Astrocyte (in vitro differentiated cells and primary cell): ENCODE results near the gene CHD9NB. TPM values are rescaled to one million over a fixed set of nuclear protein-coding genes. Genes with fewer than 3 reads are reported as not detected.

Experiments used
- DNase-seq: peaks from one replicate; pipeline ENCODE4 v3.0.0-alpha.2; 2010; ENCODE audit warnings: low read depth
- FAIRE-seq: peaks from 2 replicates; lab custom pipeline; 2011; peaks lifted over from hg19 to GRCh38; lab: Jason Lieb, UNC
- H2AFZ ChIP-seq: 2 replicates; pipeline ENCODE4 v1.6.0; 2012; ENCODE audit warnings: low read depth, low read length, inconsistent platforms
- H3K27ac ChIP-seq: 2 replicates; pipeline ENCODE4 v1.5.1; 2011; ENCODE audit warnings: low read depth, low read length, inconsistent platforms
- H3K27me3 ChIP-seq: 2 replicates; pipeline ENCODE4 v1.6.0; 2011; ENCODE audit warnings: low read length, inconsistent platforms; ENCODE audit not compliant: insufficient read depth
- H3K36me3 ChIP-seq: 2 replicates; pipeline ENCODE4 v1.5.1; 2011; ENCODE audit warnings: low read length, inconsistent platforms; ENCODE audit not compliant: insufficient read depth
- H3K4me1 ChIP-seq: 2 replicates; pipeline ENCODE4 v1.5.1; 2011; ENCODE audit warnings: low read length, inconsistent platforms; ENCODE audit not compliant: insufficient read depth
- H3K4me2 ChIP-seq: 2 replicates; pipeline ENCODE4 v1.6.0; 2012; ENCODE audit warnings: low read length, inconsistent platforms
- H3K4me3 ChIP-seq: 2 replicates; pipeline ENCODE4 v1.5.1; 2011; ENCODE audit warnings: low read depth, mild to moderate bottlenecking, low read length, inconsistent platforms; ENCODE audit not compliant: insufficient read depth
- H3K79me2 ChIP-seq: 2 replicates; pipeline ENCODE4 v1.6.0; 2012; ENCODE audit warnings: mild to moderate bottlenecking, low read length, inconsistent platforms; ENCODE audit not compliant: insufficient read depth
- H3K9ac ChIP-seq: 2 replicates; pipeline ENCODE4 v1.6.0; 2012; ENCODE audit warnings: mild to moderate bottlenecking, low read length, inconsistent platforms
- H3K9me3 ChIP-seq: 2 replicates; pipeline ENCODE4 v1.5.1; 2012; ENCODE audit warnings: low read depth, mild to moderate bottlenecking, low read length, inconsistent platforms; ENCODE audit not compliant: insufficient read depth
- H4K20me1 ChIP-seq: 2 replicates; pipeline ENCODE4 v1.6.0; 2012; ENCODE audit warnings: low read length, inconsistent platforms; ENCODE audit not compliant: insufficient read depth
- H3K27ac Mint-ChIP-seq: one replicate; pipeline ENCODE4 v1.8.0; 2021; ENCODE audit warnings: mild to moderate bottlenecking, mixed read lengths; ENCODE audit not compliant: unreplicated experiment
- H3K27me3 Mint-ChIP-seq: one replicate; pipeline ENCODE4 v1.8.0; 2021; ENCODE audit warnings: low read depth, mixed read lengths; ENCODE audit not compliant: unreplicated experiment
- H3K36me3 Mint-ChIP-seq: one replicate; pipeline ENCODE4 v1.8.0; 2021; ENCODE audit warnings: low read depth, mixed read lengths; ENCODE audit not compliant: unreplicated experiment
- H3K4me1 Mint-ChIP-seq: one replicate; pipeline ENCODE4 v1.8.0; 2021; ENCODE audit warnings: low read depth, mixed read lengths; ENCODE audit not compliant: unreplicated experiment
- H3K4me3 Mint-ChIP-seq: one replicate; pipeline ENCODE4 v1.8.0; 2021; ENCODE audit warnings: mild to moderate bottlenecking, moderate library complexity, mixed read lengths; ENCODE audit not compliant: unreplicated experiment
- H3K9me3 Mint-ChIP-seq: one replicate; pipeline ENCODE4 v1.8.0; 2021; ENCODE audit warnings: mild to moderate bottlenecking, mixed read lengths; ENCODE audit not compliant: unreplicated experiment
- EZH2 ChIP-seq: IDR thresholded peaks from 2 replicates; pipeline ENCODE4 v1.6.1; 2012; ENCODE audit warnings: mild to moderate bottlenecking, low read length, inconsistent platforms; ENCODE audit not compliant: insufficient read depth
- total RNA-seq: library from RNA; stranded (reverse); gene quantifications from 2 replicates; pipeline ENCODE4 v1.2.1, GENCODE V29; 2021
- TF ChIP-seq, protein P1 (sequence below): IDR thresholded peaks from 2 replicates; pipeline ENCODE4 v1.5.1; 2011; ENCODE audit warnings: low read depth, mild to moderate bottlenecking, inconsistent platforms, low read length, moderate library complexity; ENCODE audit not compliant: insufficient read depth

The CHD9NB gene
- total RNA-seq, 1 donor from 2014 or later, result 3.3 TPM

DNA sequence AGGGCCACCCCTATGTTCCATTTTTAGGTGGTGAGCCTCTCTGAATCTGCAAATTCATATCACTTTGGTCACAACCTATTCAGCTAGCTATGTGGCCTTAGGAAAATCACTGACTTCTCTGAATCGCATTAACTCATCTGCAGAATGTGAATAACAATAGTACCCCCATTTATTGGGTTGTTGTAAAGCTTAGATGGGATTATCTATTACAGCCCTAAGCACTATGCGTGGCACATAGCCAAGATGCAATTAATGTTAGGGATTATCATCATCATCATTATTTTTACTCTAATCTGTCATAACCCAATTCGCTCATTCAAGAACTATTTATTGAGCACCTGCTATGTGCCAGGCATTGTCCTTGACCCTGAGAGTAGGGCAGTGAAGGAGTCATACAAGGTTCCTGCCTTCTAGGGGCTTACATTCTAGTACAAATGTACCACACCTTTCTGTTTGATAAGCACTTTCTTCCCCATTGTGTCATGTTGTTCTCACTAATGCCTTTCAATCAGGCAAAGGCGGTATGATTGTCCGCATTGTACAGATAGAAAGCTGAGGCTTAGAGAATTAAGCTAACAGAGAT, 40.6 kb upstream of the CHD9NB start:
- H3K9me3 ChIP-seq, result no peaks in the 10 kb centered on the region
- H3K4me1 Mint-ChIP-seq, result peaks cover 35% of the 10 kb centered on the region
- no peaks in the 10 kb centered on the region for H4K20me1 ChIP-seq
- no peak overlapping the region for H2AFZ ChIP-seq
- no peaks in the 10 kb centered on the region for H3K27me3 ChIP-seq
- DNase-seq, result no peak
- no peaks in the 10 kb centered on the region for H3K36me3 ChIP-seq
- no peaks in the 10 kb centered on the region for H3K9me3 Mint-ChIP-seq
- no peak overlapping the region for H3K4me2 ChIP-seq
- H3K79me2 ChIP-seq, result peaks cover 35% of the 10 kb centered on the region
- no peak for FAIRE-seq
- H3K4me3 Mint-ChIP-seq, result no peak overlapping the region
- H3K27me3 Mint-ChIP-seq, result no peaks in the 10 kb centered on the region
- H3K9ac ChIP-seq, result no peak overlapping the region
- no peak overlapping the region for H3K27ac ChIP-seq
- no peak overlapping the region for H3K4me3 ChIP-seq
- H3K36me3 Mint-ChIP-seq, result peaks cover 6% of the 10 kb centered on the region
- H3K27ac Mint-ChIP-seq, result no peak overlapping the region
- peaks cover 38% of the 10 kb centered on the region for H3K4me1 ChIP-seq
- TF ChIP-seq EZH2, result no peak
- TF ChIP-seq, protein P1, sequence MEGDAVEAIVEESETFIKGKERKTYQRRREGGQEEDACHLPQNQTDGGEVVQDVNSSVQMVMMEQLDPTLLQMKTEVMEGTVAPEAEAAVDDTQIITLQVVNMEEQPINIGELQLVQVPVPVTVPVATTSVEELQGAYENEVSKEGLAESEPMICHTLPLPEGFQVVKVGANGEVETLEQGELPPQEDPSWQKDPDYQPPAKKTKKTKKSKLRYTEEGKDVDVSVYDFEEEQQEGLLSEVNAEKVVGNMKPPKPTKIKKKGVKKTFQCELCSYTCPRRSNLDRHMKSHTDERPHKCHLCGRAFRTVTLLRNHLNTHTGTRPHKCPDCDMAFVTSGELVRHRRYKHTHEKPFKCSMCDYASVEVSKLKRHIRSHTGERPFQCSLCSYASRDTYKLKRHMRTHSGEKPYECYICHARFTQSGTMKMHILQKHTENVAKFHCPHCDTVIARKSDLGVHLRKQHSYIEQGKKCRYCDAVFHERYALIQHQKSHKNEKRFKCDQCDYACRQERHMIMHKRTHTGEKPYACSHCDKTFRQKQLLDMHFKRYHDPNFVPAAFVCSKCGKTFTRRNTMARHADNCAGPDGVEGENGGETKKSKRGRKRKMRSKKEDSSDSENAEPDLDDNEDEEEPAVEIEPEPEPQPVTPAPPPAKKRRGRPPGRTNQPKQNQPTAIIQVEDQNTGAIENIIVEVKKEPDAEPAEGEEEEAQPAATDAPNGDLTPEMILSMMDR, result no peak

DNA sequence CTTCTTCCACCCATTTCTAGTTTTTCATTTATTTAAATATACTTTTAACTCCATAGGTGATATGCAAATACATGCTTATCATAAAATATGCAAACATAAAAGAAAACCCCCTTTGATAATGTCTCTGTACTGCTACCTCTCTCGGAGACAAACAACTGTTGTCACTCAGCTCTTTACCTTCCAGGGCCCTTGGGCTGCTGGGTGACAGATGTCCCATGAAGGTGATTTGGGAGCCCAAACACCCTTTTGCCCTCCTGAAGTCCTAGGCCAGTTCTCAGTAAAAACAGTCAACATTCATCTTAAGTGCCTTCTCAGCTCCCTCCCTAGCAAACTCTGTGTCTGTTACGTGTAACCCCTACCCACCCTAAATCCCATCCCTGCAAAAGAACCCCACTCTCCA, 39.6 kb upstream of the CHD9NB start:
- no peak overlapping the region for H2AFZ ChIP-seq
- peak overlapping the region; percentile 89 for H3K27ac ChIP-seq
- TF ChIP-seq EZH2, result no peak
- TF ChIP-seq, protein P1, result no peak
- no peaks in the 10 kb centered on the region for H3K27me3 Mint-ChIP-seq
- peak overlapping the region; percentile 80 for H3K4me2 ChIP-seq
- no peaks in the 10 kb centered on the region for H3K9me3 Mint-ChIP-seq
- no peak overlapping the region for H3K4me3 Mint-ChIP-seq
- no peak overlapping the region for H3K9ac ChIP-seq
- no peak overlapping the region for H3K27ac Mint-ChIP-seq
- H3K79me2 ChIP-seq, result peaks cover 31% of the 10 kb centered on the region
- H3K4me1 ChIP-seq, result peaks cover 37% of the 10 kb centered on the region
- peaks cover 35% of the 10 kb centered on the region for H3K4me1 Mint-ChIP-seq
- H3K36me3 ChIP-seq, result no peaks in the 10 kb centered on the region
- FAIRE-seq, result no peak
- no peak for DNase-seq
- H3K36me3 Mint-ChIP-seq, result peaks cover 6% of the 10 kb centered on the region
- H3K4me3 ChIP-seq, result no peak overlapping the region
- H3K9me3 ChIP-seq, result no peaks in the 10 kb centered on the region
- H4K20me1 ChIP-seq, result no peaks in the 10 kb centered on the region
- no peaks in the 10 kb centered on the region for H3K27me3 ChIP-seq

DNA sequence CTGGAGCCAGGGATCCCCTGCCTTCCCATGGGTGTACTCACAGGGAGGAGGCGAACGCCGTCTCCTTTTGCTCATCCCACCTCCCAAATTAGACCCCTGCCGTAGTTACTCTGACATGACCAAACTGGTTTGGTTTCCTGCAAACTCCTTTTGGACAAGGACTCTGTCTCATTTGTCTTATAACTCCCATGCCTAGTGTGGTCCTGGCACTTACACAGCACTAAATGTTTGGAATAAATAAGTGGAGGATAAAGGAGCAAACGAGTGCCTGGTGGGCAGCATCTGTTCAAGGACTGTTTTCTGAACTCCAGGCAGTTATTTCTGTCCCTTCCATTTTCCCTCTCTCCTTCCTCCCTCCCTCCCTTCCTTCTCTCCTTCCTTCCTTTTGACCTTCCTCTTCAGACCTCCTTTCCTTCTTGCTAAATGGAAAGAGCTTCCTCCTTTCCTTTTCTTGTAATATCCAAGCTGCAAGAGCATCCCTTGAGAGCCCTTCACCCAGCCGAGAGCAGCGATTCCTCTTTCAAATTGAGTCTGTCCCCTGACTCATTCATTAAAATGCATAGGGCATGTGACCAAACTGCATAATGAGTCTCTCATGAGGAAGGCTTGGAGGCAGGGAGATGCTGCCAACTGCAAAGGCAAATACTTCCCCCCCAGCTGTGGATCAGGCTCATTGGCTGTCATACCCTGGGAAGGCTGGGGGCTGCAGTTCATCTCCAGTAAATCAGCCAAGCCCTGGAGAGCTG, 38.9 kb upstream of the CHD9NB start:
- Histone ChIP-seq H3K4me3 (peak overlapping the region; percentile 21), H3K27ac (peak overlapping the region; percentile 89), H3K79me2 (peaks cover 26% of the 10 kb centered on the region), H4K20me1 (no peaks in the 10 kb centered on the region), H3K27me3 (no peaks in the 10 kb centered on the region), H3K4me2 (peak overlapping the region; percentile 80), H3K36me3 (no peaks in the 10 kb centered on the region), H3K9ac (peak overlapping the region; percentile 69), H3K9me3 (no peaks in the 10 kb centered on the region), H2AFZ (no peak overlapping the region), H3K4me1 (peaks cover 40% of the 10 kb centered on the region)
- TF ChIP-seq EZH2, result no peak
- TF ChIP-seq, protein P1, result no peak
- H3K27ac Mint-ChIP-seq, result peak overlapping the region; percentile 75
- FAIRE-seq (no peak), DNase-seq (peak; percentile 92)
- H3K36me3 Mint-ChIP-seq, result peaks cover 8% of the 10 kb centered on the region
- no peaks in the 10 kb centered on the region for H3K27me3 Mint-ChIP-seq
- peaks cover 40% of the 10 kb centered on the region for H3K4me1 Mint-ChIP-seq
- H3K9me3 Mint-ChIP-seq, result no peaks in the 10 kb centered on the region
- peak overlapping the region; percentile 66 for H3K4me3 Mint-ChIP-seq
